Adrenal gland (tissue), 5 donors: ENCODE data around the gene DHX34.

Experiments
- CTCF ChIP-seq, 6 experiments: fragments of 450-650 bp in 4 of 6; fragments of 200-600 bp in 2 of 6; sonication (generic) in 1 of 6; IDR thresholded peaks; 1 replicate in 5 of 6; 2 replicates in 1 of 6; pipeline versions ENCODE4 v1.5.1 to v1.8.0; 2016 to 2021; ENCODE audit warnings: antibody characterized with exemption in 6 of 6, mild to moderate bottlenecking in 2 of 6, moderate library complexity in 1 of 6
- POLR2A ChIP-seq, 2 donors: fragments of 450-650 bp; IDR thresholded peaks; one replicate each; pipeline ENCODE4 v1.6.1; 2017; ENCODE audit warnings: antibody characterized with exemption in 2 of 2, mild to moderate bottlenecking in 2 of 2, moderate library complexity in 1 of 2
- donor health status: DM: no; HTN: no; CAD: no.

- TF ChIP-seq CTCF (IDR thresholded peaks at IDR 0.05) (no peak), POLR2A (IDR thresholded peaks at IDR 0.05) (no peak)
These were observed 28.9 kb upstream of the DHX34 start for GRCh38 chr19:47319923-47320871.
